ENCODE data around the gene TP53RK. TPM values are rescaled to one million over a fixed set of nuclear protein-coding genes. Genes with fewer than 3 reads are reported as not detected.
A peak's percentile ranks its signal among the peaks of the same experiment; 100 is the strongest.

TP53RK gene
- total RNA-seq, 1 donor from 2014 or later = 15.9 TPM

DNA sequence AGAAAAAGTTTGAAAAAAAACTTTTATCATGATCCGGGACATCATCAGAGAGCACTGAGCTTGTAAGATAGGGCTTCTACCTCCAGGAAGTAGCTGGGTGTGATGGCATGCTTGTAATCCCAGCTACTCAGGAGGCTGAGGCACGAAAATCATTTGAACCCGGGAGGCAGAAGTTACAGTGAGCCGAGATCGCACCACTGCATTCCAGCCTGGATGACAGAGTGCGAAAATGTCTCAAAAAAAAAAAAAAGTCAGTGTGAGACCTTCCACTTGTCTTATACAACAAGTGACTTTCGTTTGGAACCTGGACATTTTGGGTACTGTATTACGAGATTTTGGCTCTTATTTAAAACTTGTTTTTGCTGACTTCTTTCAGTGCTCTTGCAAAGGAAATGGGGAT, 32.1 kb downstream of the TP53RK start:
- Histone ChIP-seq H4K20me1 (ENCODE audit: low read depth) (no peaks in the 10 kb centered on the region), H3K79me2 (ENCODE audit: low read depth) (no peaks in the 10 kb centered on the region), H3K4me2 (no peak overlapping the region), H3K27me3 (peaks cover 2% of the 10 kb centered on the region), H3F3A (ENCODE audit: low read depth) (peaks cover 14% of the 10 kb centered on the region), H2AFZ (replicated peaks) (no peak overlapping the region), H3K36me3 (peaks cover 10% of the 10 kb centered on the region), H3K4me3 (no peak overlapping the region), H3K4me1 (no peaks in the 10 kb centered on the region), H3K9me3 (ENCODE audit: low read depth) (peaks cover 9% of the 10 kb centered on the region), H3K27ac (no peak overlapping the region), H3K9ac (no peak overlapping the region)
- no peaks in the 10 kb centered on the region for H3K4me1 Mint-ChIP-seq
- H3K36me3 Mint-ChIP-seq = peaks cover 26% of the 10 kb centered on the region
- TF ChIP-seq CTCF (IDR thresholded peaks at IDR 0.05) (no peak), EZH2 (IDR thresholded peaks at IDR 0.05) (no peak), EZH2phosphoT487 (IDR thresholded peaks at IDR 0.05) (no peak)
- DNase-seq (ENCODE audit: low spot score) = no peak
- H3K27me3 Mint-ChIP-seq (ENCODE audit: insufficient read depth, low read depth) = no peaks in the 10 kb centered on the region
- no peak overlapping the region for H3K27ac Mint-ChIP-seq
- peaks cover 29% of the 10 kb centered on the region for H3K9me3 Mint-ChIP-seq
- H3K4me3 Mint-ChIP-seq = no peak overlapping the region

GRCh38 chr20:46652699-46653098, 36.5 kb downstream of the TP53RK start:
- no peaks in the 10 kb centered on the region for H3K9me3 ChIP-seq (ENCODE audit: low read depth)
- peaks cover 13% of the 10 kb centered on the region for H3K4me1 ChIP-seq
- H3K9ac ChIP-seq = no peak overlapping the region
- Mint-ChIP-seq H3K36me3 (peaks cover 4% of the 10 kb centered on the region), H3K4me1 (peaks cover 27% of the 10 kb centered on the region), H3K27ac (no peak overlapping the region), H3K27me3 (ENCODE audit: insufficient read depth, low read depth) (peaks cover 4% of the 10 kb centered on the region), H3K9me3 (peaks cover 4% of the 10 kb centered on the region), H3K4me3 (no peak overlapping the region)
- H3K79me2 ChIP-seq (ENCODE audit: low read depth) = no peaks in the 10 kb centered on the region
- no peaks in the 10 kb centered on the region for H3K36me3 ChIP-seq
- no peak overlapping the region for H3K4me3 ChIP-seq
- no peak for TF ChIP-seq EZH2phosphoT487 (IDR thresholded peaks at IDR 0.05)
- no peak for TF ChIP-seq CTCF (IDR thresholded peaks at IDR 0.05)
- TF ChIP-seq EZH2 (IDR thresholded peaks at IDR 0.05) = no peak
- peaks cover 38% of the 10 kb centered on the region for H3K27me3 ChIP-seq
- no peak for DNase-seq (ENCODE audit: low spot score)
- H3K4me2 ChIP-seq = no peak overlapping the region
- H3K27ac ChIP-seq = no peak overlapping the region
- H4K20me1 ChIP-seq (ENCODE audit: low read depth) = peaks cover 13% of the 10 kb centered on the region
- peaks cover 44% of the 10 kb centered on the region for H3F3A ChIP-seq (ENCODE audit: low read depth)
- no peak overlapping the region for H2AFZ ChIP-seq (replicated peaks)

DNA sequence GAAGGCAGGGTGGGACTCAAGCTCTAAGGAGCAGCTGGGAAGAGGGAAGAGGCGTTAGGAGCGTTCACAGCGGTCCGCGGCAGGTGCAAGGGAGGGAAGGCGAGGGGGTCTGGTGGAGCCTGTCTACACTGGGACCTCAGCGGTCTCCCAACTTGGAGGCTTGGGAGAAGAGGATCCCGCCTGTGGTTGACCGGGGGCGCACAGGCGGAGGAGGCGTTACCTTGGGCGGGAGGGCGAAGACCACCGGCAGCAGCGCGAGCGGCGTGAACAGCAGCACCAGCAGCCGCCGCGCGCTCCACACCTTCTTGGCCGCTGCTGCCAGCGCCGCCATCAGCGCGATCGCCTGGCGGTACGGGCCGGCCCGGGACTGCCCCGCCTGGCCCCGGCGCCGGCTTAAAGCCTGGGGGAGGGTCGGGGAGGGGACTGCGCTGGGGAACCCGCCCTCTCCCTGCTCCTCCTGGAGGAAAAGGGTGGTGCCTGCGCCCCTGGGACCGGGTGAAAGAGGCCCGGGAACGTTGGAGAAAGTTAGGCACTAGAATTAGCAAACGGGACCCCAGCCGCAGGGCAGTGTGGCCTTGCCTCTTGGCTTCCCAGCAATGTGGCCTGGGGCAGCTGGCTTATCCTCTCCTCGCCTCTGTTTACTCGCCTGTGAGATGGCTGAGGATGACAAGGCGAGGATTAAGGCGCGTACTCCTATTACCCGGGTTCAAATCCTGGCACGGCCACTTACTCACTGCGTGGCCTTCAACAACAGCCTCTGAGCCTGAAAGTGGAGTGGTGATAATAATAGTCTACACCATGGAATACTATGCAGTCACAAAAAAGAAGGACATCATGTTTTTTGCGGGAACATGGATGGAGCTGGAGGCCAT, 37.9 kb downstream of the TP53RK start, which contains the start of gene SLC13A3:
TSS of gene SLC13A3 (minus strand) at position 369 of the 872 bp plus-strand sequence. CDS start at position 331, 38 bp downstream.
- peak within 1 kb of the TSS; percentile 85 for H2AFZ ChIP-seq (replicated peaks)
- H4K20me1 ChIP-seq (ENCODE audit: low read depth) = peaks cover 13% of the 10 kb centered on the region
- peak within 1 kb of the TSS; percentile 5 for H3K27ac Mint-ChIP-seq
- H3K9ac ChIP-seq = no peak within 1 kb of the TSS
- peaks cover 39% of the 10 kb centered on the region for H3K27me3 ChIP-seq
- H3K9me3 Mint-ChIP-seq = no peaks in the 10 kb centered on the region
- no peaks in the 10 kb centered on the region for H3K9me3 ChIP-seq (ENCODE audit: low read depth)
- H3K4me2 ChIP-seq = peak within 1 kb of the TSS; percentile 68
- peak; percentile 87 for DNase-seq (ENCODE audit: low spot score)
- no peaks in the 10 kb centered on the region for H3K36me3 ChIP-seq
- H3F3A ChIP-seq (ENCODE audit: low read depth) = peaks cover 37% of the 10 kb centered on the region
- no peaks in the 10 kb centered on the region for H3K36me3 Mint-ChIP-seq
- peak within 1 kb of the TSS; percentile 81 for H3K4me3 Mint-ChIP-seq
- H3K4me3 ChIP-seq = peak within 1 kb of the TSS; percentile 42
- H3K4me1 ChIP-seq = peaks cover 21% of the 10 kb centered on the region
- TF ChIP-seq CTCF (IDR thresholded peaks at IDR 0.05) (peak; percentile 19), EZH2 (IDR thresholded peaks at IDR 0.05) (no peak), EZH2phosphoT487 (IDR thresholded peaks at IDR 0.05) (no peak)
- peaks cover 35% of the 10 kb centered on the region for H3K4me1 Mint-ChIP-seq
- peaks cover 4% of the 10 kb centered on the region for H3K27me3 Mint-ChIP-seq (ENCODE audit: insufficient read depth, low read depth)
- H3K79me2 ChIP-seq (ENCODE audit: low read depth) = no peaks in the 10 kb centered on the region
- no peak within 1 kb of the TSS for H3K27ac ChIP-seq

Measured in neural progenitor cell (in vitro differentiated cells).